ENCODE measurements around the gene MN1.

GRCh38 chr22:27757928-27758525 lies 43.5 kb downstream of the MN1 start:
- TF ChIP-seq CTCF (IDR thresholded peaks at IDR 0.05; ENCODE audit: low read depth, low read length, poor library complexity, severe bottlenecking) (no peak), EZH2phosphoT487 (IDR thresholded peaks at IDR 0.05; ENCODE audit: borderline replicate concordance, low read length) (no peak)

Measured in DOHH2 (cell line).